ENCODE data around the gene USP48.
A peak's percentile ranks its signal among the peaks of the same experiment; 100 is the strongest.
"Not testable (repeated sequence)": the region's sequence is repeated elsewhere in the genome, so short reads cannot be mapped to it uniquely, and the experiment has no call there.

Gene USP48

GRCh38 chr1:21693732-21694131 lies 89.2 kb downstream of the USP48 start:
- no peak for DNase-seq

GRCh38 chr1:21691739-21692138 lies 91.2 kb downstream of the USP48 start:
- DNase-seq: no peak

- DNase-seq: no peak
These were observed 93.1 kb downstream of the USP48 start for GRCh38 chr1:21689661-21690372.

- no peak for DNase-seq
These were observed 95.8 kb downstream of the USP48 start for GRCh38 chr1:21687081-21687529.

- no peak for DNase-seq
These were observed 96.8 kb downstream of the USP48 start for GRCh38 chr1:21685946-21686678.

GRCh38 chr1:21681426-21681825 lies 101.5 kb downstream of the USP48 start:
- no peak for DNase-seq

GRCh38 chr1:21680918-21681317 lies 102.0 kb downstream of the USP48 start:
- DNase-seq: no peak

- DNase-seq: no peak
These were observed 102.6 kb downstream of the USP48 start for GRCh38 chr1:21680381-21680780.

GRCh38 chr1:21677168-21677567 lies 105.8 kb downstream of the USP48 start:
- no peak for DNase-seq

- DNase-seq: no peak
These were observed 108.0 kb downstream of the USP48 start for GRCh38 chr1:21674957-21675356.

GRCh38 chr1:21673853-21674252 lies 109.1 kb downstream of the USP48 start:
- not testable (repeated sequence) for DNase-seq

GRCh38 chr1:21673277-21673780 lies 109.6 kb downstream of the USP48 start:
- no peak for DNase-seq

GRCh38 chr1:21672478-21673276 lies 110.3 kb downstream of the USP48 start:
- no peak for DNase-seq

- no peak for DNase-seq
These were observed 111.0 kb downstream of the USP48 start for GRCh38 chr1:21671915-21672314.

GRCh38 chr1:21670956-21671902 lies 111.7 kb downstream of the USP48 start:
- DNase-seq: no peak

- no peak for DNase-seq
These were observed 112.7 kb downstream of the USP48 start for GRCh38 chr1:21670059-21670881.

- peak; percentile 16 for DNase-seq
These were observed 113.5 kb downstream of the USP48 start, which contains the start of gene RAP1GAP for GRCh38 chr1:21669258-21670058. RAP1GAP (minus strand) TSS chr1:21669357; CDS start chr1:21620032, 49,325 bp downstream.

GRCh38 chr1:21668951-21669257 lies 114.0 kb downstream of the USP48 start:
- DNase-seq: no peak

- DNase-seq: no peak
These were observed 114.6 kb downstream of the USP48 start for GRCh38 chr1:21668232-21668950.

Data from activated CD4-positive, alpha-beta T cell treated with anti-CD3 and anti-CD28 coated beads, Interleukin-10, Interleukin-2, amounts not matched to agents 100 ng/mL and 50 ng/mL, durations not matched to agents 16 hours and 8 hours (primary cell).